T-helper 22 cell (primary cell): ENCODE measurements around the gene PCGF6.
"Not testable (repeated sequence)": the region's sequence is repeated elsewhere in the genome, so short reads cannot be mapped to it uniquely, and the experiment has no call there.

ENCODE experiments used
- DNase-seq: peaks from one replicate; pipeline ENCODE4 v3.0.0-alpha.2; 2020; ENCODE audit warnings: low read depth

Gene PCGF6, protein sequence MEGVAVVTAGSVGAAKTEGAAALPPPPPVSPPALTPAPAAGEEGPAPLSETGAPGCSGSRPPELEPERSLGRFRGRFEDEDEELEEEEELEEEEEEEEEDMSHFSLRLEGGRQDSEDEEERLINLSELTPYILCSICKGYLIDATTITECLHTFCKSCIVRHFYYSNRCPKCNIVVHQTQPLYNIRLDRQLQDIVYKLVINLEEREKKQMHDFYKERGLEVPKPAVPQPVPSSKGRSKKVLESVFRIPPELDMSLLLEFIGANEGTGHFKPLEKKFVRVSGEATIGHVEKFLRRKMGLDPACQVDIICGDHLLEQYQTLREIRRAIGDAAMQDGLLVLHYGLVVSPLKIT

DNA sequence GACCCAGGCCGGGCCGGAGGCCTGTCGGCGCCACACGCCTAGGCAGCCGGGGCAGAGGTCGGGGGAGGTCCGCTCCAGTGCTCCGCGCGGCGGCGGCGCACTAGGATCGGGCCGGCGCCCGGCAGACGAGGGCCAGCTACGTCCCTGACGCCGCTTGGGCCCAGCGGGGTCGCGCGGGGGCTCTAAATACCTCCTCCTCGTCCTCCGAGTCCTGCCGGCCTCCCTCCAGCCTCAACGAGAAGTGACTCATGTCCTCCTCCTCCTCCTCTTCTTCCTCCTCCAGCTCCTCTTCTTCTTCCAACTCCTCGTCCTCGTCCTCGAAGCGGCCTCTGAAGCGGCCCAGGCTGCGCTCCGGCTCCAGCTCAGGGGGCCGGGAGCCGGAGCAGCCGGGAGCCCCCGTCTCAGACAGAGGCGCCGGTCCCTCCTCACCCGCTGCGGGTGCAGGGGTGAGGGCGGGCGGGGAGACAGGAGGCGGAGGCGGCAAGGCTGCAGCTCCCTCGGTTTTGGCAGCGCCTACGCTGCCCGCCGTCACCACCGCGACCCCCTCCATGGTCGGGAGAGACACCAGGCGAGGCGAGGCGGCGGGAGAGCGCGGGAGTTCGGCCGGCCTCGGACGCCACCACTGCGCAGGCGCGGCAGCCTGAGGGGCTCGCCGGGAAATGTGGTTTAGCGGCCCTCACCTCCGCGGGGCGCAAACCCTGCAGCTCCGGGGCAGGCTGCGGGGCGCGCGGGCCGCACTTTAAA, at the start of gene PCGF6:
Gene PCGF6, minus strand, starts transcription at position 624 of the 744 bp plus-strand sequence. Its CDS starts 74 bp downstream, at position 550.
- peak; percentile 37 for DNase-seq

DNA sequence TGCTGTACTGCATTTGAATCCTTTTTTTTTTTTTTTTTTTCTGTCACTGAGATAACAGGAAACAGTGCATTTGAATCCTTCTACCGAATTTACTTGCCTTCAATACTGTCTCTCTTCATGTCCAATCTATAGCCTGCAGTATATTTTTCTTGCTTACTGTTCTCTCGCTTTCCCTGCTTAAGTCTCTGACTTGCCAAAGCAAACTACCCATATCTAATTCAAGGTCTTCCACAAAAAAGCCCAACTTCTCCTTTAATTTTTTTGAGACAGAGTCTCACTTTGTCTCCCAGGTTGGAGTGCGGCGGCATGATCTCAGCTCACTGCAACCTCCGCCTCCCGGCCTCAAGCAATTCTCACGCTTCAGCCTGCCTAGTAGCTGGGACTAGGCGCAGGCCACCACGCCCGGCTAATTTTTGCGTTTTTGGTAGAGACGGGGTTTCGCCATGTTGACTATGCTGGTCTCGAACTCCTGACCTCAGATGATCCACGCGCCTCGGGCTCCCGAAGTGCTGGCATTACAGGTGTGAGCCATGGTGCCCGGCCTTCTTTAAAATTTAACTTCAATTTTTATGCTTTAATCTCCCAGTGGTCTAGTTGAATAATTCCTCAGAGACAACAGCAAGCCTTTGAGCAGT, 46.4 kb upstream of the PCGF6 start:
- DNase-seq: no peak

DNA sequence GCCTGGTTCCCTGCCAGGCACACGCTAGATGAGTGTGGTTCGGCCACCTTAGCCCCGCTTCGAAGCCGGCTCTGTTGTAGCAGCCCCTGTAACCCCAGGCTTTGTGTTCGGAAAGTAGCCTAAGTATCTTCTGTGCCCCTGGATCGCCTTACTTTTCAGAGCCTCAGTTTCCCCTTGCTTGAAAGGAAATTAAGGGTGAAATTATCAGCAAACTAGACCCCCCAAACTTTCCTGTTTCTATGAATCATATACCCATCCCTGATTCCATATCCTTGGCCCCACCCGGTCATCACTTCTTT, 45.8 kb upstream of the PCGF6 start:
- DNase-seq: no peak

DNA sequence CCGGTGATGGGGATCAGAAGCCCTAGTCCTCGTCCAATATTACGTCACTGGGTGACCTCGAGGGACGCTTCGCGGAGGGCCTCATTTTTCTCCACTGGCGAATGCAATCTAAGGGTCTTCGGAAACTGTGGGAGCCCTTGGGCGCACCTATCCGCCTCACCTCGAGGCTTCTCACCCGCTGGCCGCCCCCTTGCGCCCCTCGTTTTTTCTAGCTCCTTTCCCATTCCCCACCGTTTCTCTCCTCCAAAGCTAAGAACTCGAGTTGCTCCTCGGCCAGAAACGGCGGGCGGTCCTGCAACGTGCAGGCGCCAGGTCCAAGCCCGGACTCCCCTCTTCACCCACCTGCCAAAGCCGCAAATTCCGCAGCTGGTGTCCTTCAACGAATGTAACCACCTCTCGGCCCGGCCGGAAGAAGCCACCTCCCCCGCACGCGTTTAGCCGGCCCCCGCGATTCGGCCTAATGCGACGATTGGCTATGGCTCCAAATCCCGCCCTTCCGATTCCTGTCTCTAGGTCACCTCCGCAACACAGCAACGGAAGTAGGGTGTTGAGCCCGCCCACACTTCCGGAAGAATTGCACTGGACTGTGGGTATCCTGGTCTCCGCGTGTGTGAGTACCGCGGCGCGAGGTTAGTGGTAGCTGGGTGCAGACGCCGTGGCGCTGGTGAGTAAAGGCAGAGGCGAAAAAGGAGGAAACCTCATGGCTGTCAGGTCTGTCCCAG, 45.3 kb upstream of the PCGF6 start, which contains the start of the genes ATP5MK and PDCD11:
Gene ATP5MK, minus strand, starts transcription at position 409 of the 722 bp plus-strand sequence. CDS start 4,018 bp downstream, outside the sequence.
Gene PDCD11, plus strand, starts transcription at position 560 of the 722 bp plus-strand sequence. CDS start 1,801 bp downstream, outside the sequence.
- peak; percentile 92 for DNase-seq

DNA sequence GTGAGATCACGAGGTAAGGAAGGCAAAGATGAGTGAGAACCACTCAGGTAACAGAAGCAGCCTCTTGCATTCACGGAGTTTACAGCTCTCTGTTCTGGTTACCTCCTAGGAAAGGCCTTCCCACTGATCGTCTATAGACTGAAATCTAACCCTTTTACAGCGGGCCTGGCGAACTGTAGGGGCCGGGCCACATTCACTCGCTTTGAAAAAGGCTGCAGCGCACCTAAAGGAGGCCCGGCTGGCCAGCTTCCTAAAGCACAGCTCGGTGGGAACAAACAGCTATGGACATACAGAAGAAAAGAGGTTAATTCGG, 44.8 kb upstream of the PCGF6 start:
- no peak for DNase-seq

DNA sequence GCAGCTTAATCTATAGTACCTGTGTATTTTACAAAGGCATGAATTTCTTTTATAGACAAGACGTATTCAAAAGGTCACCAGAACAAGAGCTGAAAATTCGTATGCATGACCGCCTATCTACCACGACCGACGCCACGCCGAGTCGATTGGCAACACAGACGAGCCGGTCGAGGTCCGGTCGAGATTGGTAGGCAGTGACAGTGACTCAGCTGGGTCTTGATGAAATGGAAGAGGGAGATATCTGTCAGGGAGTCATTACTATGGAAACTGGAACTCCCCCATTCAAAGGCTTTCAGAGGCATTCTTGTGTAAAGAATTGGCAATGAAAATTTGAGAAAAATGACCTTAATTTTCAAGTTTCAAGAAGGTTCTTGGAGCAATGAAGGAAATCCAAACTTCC, 43.2 kb upstream of the PCGF6 start:
- no peak for DNase-seq

DNA sequence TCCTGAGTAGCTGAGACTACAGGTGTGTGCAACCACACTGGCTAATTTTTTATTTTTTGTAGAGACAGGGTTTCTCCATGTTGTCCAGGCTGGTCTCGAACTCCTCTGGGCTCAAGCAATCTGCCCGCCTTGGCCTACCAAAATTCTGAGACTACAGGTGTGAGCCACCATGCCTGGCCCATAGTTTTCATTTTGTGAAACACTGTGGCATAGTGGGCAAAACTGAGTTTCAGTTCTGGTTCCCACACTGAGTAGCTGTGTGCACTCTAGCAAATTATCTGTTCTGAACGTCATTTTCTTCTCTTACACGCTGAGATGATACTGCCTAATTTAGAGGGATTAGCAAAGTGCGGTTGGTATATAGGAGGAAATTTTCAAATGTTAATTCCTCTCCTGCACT, 31.8 kb upstream of the PCGF6 start:
- DNase-seq: no peak

DNA sequence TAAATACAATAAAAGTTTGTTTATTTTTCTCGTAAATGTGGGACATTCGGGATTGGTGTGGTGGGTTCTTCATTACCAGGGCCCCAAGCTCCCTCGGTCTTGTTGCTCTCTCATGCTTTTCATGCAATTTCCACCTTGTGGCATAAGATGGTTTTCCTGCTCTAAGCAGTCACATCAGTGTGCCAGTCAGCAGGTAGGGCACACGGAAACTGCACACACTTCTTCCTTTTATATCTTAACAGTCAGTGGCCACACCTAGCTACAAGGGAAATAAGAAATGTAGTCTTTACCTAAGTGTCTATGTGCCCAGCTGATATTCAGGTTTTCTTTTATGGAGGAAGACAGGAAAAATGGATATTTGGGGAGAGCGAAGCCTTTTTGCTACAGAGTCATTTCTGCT, 23.3 kb upstream of the PCGF6 start:
- DNase-seq: no peak

DNA sequence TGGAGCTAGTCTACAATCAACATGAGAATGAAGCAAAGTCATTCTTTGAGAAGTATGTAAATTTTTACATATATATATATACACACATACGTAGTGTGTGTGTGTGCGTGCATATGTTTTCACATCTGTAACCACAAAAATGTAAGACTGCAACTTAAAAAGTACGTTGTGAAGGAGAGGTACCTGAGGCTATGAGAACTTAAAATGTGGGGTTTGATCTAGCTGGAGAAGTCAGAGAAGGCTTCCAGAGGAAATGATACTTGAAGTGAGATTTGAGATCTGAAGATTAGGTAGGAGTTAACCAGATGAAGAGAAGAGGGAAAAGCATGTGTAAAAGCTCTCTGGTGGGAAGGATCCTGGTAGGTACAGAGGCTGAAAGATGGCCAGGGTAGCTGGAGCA, 22.6 kb upstream of the PCGF6 start:
- no peak for DNase-seq

DNA sequence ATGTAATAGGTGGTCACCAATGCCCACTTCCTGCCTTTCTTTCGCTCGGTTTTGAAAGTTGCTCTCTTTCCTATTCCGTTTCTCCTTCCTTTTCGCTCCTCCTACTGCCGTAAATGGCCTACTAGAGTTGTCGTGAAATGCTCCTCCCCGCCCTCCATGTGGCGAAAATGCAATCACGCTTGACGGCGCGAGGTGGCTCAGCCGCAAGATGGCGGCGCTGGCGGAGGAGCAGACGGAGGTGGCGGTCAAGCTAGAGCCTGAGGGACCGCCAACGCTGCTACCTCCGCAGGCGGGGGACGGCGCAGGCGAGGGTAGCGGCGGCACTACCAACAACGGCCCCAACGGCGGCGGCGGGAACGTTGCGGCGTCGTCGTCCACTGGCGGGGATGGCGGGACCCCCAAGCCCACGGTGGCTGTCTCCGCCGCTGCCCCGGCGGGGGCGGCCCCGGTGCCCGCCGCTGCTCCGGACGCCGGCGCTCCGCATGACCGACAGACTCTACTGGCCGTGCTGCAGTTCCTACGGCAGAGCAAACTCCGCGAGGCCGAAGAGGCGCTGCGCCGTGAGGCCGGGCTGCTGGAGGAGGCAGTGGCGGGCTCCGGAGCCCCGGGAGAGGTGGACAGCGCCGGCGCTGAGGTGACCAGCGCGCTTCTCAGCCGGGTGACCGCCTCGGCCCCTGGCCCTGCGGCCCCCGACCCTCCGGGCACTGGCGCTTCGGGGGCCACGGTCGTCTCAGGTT, 17.0 kb upstream of the PCGF6 start, which contains the start of gene TAF5:
Gene TAF5, plus strand, starts transcription at position 195 of the 737 bp plus-strand sequence. Its CDS starts 14 bp downstream, at position 209.
- DNase-seq: peak; percentile 81

DNA sequence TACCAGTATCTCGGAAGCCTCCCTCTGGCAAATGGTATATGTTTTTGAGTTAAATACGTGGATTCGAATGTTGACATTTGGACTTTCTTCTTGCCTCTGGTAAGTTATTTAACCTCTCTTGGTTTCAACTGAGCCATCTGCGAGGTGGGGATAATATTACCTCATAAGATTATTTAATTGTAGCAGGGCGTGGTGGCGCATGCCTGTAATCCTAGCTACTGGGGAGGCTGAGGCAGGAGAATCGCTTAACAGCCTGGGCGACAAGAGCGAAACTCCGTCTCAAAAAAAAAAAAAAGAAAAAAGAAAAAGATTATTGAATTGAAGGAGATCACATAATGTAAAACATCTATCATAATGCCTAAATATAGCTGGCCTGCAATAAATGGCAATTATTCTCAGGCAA, 16.4 kb upstream of the PCGF6 start:
- no peak for DNase-seq

DNA sequence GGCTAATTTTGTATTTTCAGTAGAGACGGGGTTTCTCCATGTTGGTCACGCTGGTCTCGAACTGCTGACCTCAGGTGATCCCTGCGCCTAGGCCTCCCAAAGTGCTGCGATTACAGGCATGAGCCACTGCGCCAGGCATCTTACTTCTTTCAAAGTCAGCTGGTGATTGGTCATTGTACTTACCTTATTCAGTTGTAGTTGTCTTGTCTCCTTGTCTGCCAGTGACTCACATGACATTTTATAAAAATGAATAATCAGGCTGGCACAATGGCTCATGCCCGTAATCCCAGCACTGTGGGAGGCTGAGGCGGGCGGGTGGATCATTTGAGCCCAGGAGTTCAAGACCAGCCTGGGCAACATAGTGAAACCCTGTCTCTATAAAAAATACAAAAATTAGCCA, 9.9 kb upstream of the PCGF6 start:
- not testable (repeated sequence) for DNase-seq

DNA sequence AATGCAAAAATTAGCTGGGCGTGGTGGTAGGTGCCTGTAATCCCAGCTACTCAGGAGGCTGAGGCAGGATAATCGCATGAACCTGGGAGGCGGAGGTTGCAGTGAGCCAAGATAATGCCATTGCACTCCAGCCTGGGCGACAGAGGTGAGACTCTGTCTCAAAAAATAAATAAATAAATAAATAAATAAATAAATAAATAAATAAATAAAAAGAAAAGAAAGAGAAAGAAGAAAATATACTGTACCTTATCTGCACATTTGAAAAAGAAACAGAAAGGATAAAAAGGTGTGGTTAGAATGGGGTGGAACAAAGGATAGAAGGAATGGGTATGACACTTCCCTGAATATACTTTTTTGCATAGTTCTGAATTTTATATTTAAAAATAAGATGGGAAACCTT, 8.6 kb upstream of the PCGF6 start:
- DNase-seq: not testable (repeated sequence)

DNA sequence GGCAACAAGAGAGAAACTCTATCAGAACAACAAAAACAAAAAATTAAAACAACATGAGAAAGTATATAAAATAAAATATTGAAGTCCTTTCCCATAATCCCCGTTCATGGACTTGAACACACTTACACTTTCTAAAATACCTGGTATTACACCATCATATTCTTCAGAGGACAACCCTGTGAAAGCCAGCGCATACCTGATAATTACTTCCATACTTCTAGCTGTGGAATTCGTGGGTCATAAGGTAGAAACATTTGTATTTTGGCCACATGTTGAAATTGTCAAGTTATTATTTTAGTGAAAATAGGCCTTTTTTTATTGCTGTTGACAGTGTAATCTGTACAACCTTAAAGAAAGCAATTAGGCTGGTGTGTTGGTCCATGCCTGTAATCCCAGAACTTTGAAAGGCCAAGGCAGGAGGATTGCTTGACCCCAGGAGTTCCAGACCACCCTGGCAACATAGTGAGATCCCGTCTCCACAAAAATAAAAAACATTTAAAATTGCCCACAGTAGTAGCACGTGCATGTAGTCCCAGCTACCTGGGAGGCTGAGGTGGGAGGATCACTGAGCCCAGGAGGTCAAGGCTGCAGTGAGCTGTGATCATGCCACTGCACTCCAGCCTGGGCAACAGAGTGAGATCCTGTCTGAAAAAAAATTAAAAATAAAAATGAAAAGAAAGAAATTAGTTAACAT, 5.1 kb upstream of the PCGF6 start:
- no peak for DNase-seq

DNA sequence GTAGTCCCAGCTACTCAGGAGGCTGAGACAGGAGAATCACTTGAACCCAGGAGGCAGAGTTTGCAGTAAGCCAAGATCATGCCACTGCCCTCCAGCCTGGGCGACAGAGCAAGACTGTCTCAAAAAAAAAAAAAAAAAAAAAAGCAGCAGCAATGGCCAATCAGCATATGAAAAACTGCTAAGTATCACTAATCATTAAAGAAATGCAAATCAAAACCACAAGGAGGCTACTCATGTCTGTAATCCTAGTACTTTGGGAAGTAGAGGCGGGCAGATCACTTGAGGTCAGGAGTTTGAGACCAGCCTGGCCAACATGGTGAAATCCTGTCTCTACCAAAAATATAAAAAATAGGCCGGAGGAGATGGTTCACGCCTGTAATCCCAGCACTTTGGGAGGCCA, 3.6 kb upstream of the PCGF6 start:
- not testable (repeated sequence) for DNase-seq

DNA sequence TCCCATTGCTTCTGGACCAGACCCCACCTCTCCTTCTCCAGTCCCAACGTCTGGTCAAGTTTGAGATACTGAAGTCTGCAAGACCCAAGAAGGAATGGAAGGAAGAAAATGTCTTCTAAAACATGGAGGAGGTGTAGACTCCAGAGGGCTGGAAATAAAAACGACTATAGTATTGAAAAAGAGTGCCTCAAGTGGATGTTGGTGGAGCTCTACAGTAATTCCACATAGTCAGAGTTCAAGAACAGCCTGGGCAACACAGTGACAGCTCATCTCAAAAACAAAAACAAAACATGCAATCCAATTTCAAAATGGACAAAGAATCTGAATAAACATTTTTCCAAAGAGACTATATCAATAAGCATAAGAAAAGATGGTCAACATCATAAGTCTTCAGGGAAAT, 2.3 kb upstream of the PCGF6 start:
- DNase-seq: no peak

DNA sequence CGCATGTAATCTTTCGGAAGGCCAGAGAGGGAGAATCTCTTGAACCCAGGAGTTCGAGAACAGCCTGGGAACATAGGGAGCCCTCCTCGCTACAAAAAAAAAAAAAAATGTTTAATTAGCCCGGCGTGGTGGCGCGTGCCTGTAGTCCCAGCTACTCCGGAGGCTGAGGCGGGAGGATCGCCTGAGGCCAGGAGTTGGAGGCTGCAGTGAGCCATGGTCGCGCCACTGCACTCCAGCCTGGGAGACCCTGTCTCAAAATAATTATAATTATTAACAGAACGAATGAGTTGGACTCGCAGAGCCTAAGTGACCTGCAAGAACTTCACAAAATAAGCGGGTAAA, 794 bp downstream of the PCGF6 start:
- DNase-seq: no peak

DNA sequence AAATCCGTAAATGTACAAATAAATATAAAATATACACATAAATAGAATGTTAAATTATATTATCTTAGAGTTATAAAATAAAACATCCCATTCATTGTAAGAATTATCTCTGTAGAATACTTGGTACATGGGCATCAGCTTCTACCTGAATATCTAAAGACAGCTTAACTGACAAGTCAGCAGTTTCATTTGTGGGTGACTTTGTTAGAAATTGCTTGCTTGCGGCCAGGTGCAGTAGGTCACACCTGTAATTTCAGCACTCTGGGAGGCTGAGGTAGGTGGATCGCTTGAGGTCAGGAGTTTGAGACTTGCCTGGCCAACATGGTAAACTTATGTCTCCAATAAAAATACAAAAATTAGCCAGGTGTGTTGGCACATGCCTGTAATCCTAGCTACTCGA, 14.6 kb downstream of the PCGF6 start:
- DNase-seq: no peak

DNA sequence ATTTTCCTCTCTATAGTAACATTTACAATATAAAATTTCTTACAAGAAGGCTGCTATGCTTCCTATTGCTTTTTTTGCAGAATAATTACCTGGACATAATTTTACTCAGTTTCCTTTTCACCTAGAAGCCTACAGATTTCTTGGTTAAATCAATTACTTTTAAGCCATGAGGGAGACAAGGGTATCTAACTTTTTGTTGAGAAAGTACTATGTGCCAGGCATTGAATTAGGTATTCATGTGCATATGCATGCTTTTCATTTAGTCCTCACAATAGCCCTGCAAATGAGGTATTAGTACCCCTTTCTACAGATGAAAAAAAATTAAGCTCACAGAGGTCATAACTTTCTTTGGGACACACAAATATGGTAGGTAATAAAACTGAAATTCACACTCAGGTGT, 16.4 kb downstream of the PCGF6 start:
- DNase-seq: no peak

DNA sequence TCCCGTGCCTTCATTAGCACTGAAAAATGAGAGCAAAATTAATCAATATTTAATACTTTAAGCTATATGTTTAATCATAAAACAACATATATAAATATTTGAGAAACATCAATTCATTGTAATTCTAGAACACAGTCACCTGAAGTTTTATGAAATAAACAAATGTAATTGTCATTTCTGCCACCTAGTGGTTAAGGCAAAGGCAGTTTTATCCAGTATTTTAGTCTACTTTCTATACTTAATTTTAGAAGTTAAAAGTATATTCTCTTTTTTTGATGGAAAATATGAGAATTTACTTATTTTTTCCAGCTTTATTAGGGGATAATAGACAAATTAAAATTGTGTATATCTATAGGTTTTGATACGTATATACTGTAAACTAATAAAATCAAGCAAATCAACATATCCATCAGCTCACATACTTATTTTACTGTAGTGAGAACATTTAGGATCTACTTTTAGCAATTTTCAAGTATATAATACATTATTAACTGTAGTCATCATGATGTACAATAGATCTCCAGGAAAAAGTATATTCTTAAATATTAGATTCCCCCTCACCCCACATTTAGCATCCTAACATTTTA, 16.9 kb downstream of the PCGF6 start:
- DNase-seq: no peak

DNA sequence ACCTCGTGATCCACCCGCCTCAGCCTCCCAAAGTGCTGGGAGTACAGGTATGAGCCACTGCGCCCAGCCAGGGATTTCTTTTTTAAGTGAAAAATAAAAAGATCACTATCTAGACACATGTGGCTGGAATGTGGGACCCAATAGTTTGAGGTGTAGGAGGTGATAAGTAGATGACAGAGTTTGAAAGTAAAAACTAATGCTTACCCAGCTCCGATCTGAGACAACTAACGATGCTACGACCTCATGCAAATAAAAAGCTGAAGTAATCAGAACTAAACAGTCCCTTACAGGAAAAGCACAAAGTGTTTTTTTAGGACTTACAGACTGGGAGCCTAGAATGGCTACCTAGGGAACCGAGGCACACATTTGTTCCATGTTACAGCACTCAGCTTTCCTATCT, 23.0 kb downstream of the PCGF6 start:
- DNase-seq: no peak
